GM18951 (cell line): ENCODE results near the gene HIC2.
"Not testable (repeated sequence)": the region's sequence is repeated elsewhere in the genome, so short reads cannot be mapped to it uniquely, and the experiment has no call there.

Experiments
- POLR2A ChIP-seq: IDR thresholded peaks from 4 replicates; pipeline ENCODE4 v1.6.1; 2011; ENCODE audit warnings: mild to moderate bottlenecking; ENCODE audit not compliant: insufficient read length, insufficient read depth; ENCODE audit errors: extremely low read depth
- in situ Hi-C: fragments of 300-500 bp; cut with MboI; formaldehyde crosslinking; loops from one replicate; pipeline ENCODE4 v1.12.0; 2022; ENCODE audit warnings: low sequenced_read_pairs, mixed read lengths, inconsistent platforms; ENCODE audit not compliant: unreplicated experiment

The HIC2 gene

GRCh38 chr22:21455334-21456089, 38.3 kb downstream of the HIC2 start:
- no peak for TF ChIP-seq POLR2A
- in situ Hi-C loops = no loop called here

GRCh38 chr22:21457023-21457787, 40.0 kb downstream of the HIC2 start:
- TF ChIP-seq POLR2A = no peak
- in situ Hi-C loops = no loop called here

DNA sequence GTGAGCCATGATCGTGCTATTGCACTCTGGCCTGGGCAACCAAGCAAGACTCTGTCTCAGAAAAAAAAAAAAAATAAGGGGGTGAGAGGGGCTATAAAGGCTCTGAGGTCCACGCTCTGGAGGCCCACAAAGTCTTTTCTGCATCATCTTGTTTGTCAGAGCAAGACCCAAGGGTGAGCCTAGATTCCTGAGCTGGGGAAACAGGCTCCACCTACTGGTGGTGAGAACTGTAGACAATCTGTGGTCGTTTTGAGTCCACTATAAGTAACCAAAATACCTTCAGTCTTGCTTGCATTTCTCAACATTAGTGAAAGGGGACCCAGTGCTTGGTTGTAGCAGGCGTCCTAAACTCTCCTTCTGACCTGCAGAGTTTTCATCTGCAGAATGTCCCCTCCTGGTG, 45.5 kb downstream of the HIC2 start:
- in situ Hi-C loops = not testable (repeated sequence)

GRCh38 chr22:21467337-21468193, 50.4 kb downstream of the HIC2 start, which contains the start of gene TMEM191C:
Gene TMEM191C (plus strand): TSS chr22:21467387. CDS start chr22:21467460, 73 bp downstream.
- in situ Hi-C loops = not testable (repeated sequence)

- in situ Hi-C loops = not testable (repeated sequence)
Measured at GRCh38 chr22:21468194-21469096, 51.3 kb downstream of the HIC2 start.

DNA sequence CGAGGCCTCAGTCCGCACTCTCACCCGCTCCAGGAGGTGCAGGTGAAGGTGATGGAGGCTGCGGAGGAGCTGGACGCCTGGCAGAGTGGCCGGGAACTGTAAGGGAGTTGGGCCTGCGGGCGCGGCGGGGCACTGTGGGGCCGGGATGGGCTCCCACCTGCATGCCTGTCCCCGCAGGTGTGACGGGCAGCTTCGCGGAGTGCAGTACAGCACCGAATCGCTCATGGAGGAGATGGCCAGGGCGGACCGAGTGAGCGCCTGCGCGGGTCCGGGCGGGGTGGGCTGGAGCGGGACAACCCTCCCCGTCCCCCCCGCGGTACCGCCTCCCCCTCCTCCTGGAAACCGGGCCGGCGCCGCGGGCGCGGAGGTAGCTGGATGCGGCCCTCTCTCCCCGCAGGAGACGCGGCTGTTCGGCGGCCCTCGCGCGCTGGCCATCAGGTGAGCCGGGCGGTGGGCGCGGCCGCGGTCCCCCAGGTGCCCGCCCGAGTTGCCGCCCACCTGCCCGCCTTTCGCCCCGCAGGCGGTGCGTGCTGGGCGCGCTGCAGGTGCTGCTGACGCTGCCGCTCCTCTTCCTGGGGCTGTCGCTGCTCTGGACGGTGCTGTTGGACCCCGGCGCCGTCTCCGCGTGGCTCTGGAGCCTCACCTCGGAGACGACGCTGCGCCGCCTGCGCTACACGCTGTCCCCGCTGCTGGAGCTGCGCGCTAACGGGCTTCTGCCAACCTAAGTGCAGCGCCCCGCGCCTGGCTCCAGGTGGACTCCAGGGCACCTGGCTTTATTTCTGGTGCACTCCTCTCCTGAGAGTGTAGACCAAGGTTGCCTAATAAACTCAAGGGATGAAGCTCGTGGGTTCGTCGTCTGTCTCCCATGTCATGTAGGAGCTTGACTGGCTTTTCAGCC, 52.2 kb downstream of the HIC2 start:
- in situ Hi-C loops = not testable (repeated sequence)

GRCh38 chr22:21472984-21473383, 55.8 kb downstream of the HIC2 start:
- in situ Hi-C loops = not testable (repeated sequence)

DNA sequence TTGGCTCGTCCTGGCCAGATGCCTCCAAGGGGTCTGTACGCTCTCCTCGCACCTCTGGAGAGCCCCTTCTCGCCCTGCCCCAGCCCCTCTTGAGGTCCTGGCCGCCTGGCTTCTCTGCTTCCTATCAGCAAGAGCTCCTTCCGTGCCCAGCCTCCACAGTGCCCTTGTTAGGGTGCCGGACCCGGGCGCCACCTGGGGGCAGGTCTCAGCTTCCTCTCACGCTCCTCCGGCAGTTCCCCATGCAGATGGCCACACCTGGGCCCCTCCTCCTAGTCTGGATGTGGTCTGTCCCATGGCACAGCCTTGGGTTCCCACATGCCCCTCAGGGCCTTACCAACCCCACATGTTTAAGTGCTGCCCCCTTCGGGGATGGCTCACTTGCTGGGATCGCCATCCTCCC, 56.5 kb downstream of the HIC2 start:
- in situ Hi-C loops = not testable (repeated sequence)

DNA sequence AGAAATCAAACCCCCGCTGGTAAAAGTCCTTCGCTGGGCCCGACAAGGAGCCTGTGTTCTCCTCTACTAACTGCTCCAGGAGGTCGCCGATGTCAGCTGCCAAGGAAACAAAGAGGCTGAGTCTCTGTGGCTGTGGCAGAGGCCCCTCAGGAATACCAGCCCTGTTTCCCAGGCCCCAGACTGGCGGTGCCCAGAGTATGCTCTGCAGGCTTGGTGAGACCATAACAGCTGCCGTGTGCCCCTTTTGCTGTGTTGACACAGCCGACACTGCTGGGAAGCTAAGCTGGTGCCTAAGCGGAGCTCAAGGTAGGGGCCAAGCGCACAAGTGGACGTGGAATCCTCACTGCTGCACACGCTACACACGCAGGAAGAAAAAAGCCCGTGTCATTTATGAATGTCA, 66.9 kb downstream of the HIC2 start:
- in situ Hi-C loops = loop anchor here (25.0 kb wide), 1 partner anchor 747 kb away; no protein-coding TSS in a partner anchor

- in situ Hi-C loops = loop anchor here (25.0 kb wide), 1 partner anchor 750 kb away; no protein-coding TSS in a partner anchor
Measured at GRCh38 chr22:21487723-21488122, 70.6 kb downstream of the HIC2 start.

DNA sequence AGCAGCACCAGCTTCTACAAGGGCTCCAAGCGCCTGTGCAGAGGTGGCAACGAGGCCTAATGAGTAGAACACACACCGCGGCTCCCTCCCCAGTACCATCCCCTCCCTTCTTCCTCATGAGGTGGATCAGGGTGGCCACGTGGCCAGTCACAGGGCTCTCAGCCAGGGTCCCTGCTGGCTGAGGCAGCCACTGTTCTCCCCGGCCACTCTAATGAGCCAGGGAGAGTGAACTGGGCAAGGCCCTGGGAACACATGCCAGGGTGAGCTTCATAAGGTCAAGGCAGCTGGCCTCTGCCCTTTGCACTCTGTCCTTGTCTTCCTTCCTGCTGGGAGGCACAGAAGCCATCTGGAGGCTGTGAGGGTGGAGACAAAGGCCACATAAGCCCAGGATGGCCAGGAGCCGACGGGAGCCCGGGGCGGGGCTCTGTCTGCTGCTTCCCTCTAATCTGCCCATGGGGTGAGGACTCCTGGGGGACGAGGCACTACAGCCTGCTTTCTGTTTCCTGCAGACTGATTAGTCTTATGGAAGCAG, 72.0 kb downstream of the HIC2 start:
- in situ Hi-C loops = loop anchor here (25.0 kb wide), 1 partner anchor 752 kb away; no protein-coding TSS in a partner anchor

- in situ Hi-C loops = loop anchor here (25.0 kb wide), 1 partner anchor 753 kb away; no protein-coding TSS in a partner anchor
Measured at GRCh38 chr22:21490556-21490955, 73.4 kb downstream of the HIC2 start.

GRCh38 chr22:21492271-21492670, 75.1 kb downstream of the HIC2 start:
- in situ Hi-C loops = loop anchor here (25.0 kb wide), 1 partner anchor 755 kb away; no protein-coding TSS in a partner anchor

GRCh38 chr22:21493789-21494782, 76.9 kb downstream of the HIC2 start:
- in situ Hi-C loops = loop anchor here (25.0 kb wide), 1 partner anchor 757 kb away; no protein-coding TSS in a partner anchor

DNA sequence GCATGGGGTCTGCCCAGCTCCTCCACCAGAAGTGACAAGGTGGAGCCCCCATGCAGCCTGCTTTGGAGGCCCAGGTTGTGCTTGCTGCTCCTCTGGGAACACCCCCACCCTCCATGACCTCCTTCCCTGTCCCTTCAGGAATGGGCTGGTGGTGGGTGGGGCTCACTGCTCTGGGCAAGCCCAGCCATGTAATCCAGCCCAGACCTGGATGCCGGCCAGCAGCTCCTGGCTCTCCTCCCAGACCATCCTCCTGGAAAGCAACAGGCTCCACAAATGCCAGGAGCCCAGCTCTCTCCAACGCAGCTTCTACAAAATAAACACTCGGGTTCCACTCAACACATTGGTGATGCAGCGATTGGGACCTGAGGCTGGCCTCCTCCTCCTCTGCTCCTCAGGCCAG, 80.8 kb downstream of the HIC2 start:
- in situ Hi-C loops = loop anchor here (25.0 kb wide), 1 partner anchor 761 kb away; no protein-coding TSS in a partner anchor

- in situ Hi-C loops = loop anchor here (25.0 kb wide), 1 partner anchor 761 kb away; no protein-coding TSS in a partner anchor
Measured at GRCh38 chr22:21498489-21498888, 81.3 kb downstream of the HIC2 start.
